GM12872 (cell line): ENCODE results near the gene PLAC8L1.
A peak's percentile ranks its signal among the peaks of the same experiment; 100 is the strongest.

Source experiments
- CTCF ChIP-seq: IDR thresholded peaks from 3 replicates; pipeline ENCODE4 v1.5.1; 2011; ENCODE audit warnings: low read depth, mild to moderate bottlenecking, low read length, moderate library complexity; ENCODE audit not compliant: insufficient read depth

PLAC8L1 gene

DNA sequence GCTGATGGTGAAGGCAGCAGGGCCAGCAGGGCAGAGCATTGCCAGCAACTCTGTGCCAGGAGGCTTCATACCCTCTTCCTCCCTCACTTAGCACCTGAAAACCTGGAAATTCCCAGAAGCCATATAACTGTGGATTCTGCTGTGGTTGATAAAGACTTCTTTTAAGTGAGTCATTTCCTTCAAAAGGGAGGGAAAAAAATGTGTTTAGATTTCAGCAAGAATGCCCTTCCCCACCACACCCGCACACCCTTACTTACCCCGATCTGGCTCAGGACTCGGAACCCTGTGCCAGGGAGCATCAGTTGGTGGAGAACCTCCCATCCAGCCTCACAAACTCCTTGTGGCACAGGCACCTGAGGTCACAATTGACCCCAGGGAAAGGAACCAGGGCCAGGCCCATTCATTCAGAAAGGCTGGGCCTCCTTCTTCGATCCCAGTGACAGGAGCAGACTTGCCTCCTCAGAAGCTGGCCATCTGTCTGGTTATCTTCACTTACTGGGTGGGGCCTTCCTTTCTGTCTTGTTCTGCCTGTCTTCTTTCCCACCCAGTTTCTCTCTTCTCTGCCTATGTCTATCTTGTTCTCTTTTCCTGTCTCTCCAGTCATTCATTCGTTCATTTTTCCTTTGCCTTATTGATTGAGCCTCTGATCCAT, 62.6 kb downstream of the PLAC8L1 start:
- no peak for TF ChIP-seq CTCF

- TF ChIP-seq CTCF = peak; percentile 57; the same call in 2 of the 3 replicates
Measured at GRCh38 chr5:146041180-146041789, 64.1 kb downstream of the PLAC8L1 start.

GRCh38 chr5:146040527-146040926, 64.8 kb downstream of the PLAC8L1 start:
- no peak for TF ChIP-seq CTCF

GRCh38 chr5:146039420-146039819, 66.0 kb downstream of the PLAC8L1 start:
- no peak for TF ChIP-seq CTCF

- no peak for TF ChIP-seq CTCF
Measured at GRCh38 chr5:146034605-146035004, 70.8 kb downstream of the PLAC8L1 start.
